Measurements from ENCODE around the gene INPP4B.

Gene INPP4B

DNA sequence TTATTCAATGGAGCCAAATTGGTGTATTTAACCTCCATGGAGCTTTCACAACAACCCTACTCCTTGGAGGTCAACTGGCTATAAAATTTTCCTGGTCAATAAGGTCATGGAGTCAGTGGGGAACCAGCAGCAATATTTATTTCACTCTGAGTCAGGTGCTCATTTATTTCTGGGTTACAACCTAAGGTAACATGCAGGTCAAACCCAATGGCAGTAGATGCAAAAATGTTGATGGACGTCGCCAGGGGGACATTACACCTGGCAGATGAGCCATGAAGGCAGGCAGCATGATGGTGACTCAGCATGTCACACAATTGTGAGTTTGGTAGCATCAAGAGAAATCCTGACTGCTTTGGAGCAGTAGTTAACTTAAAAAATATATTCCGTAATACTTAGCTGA, 695.6 kb downstream of the INPP4B start:
- Histone ChIP-seq H3K36me3 (ENCODE audit: control insufficient read depth, insufficient read depth, low read length) (peaks cover 13% of the 10 kb centered on the region), H3K27ac (ENCODE audit: insufficient read depth, low read length, poor library complexity, severe bottlenecking) (no peak overlapping the region), H3K4me1 (ENCODE audit: control insufficient read depth, insufficient read depth, low read length, poor library complexity, severe bottlenecking) (no peaks in the 10 kb centered on the region), H3K4me3 (ENCODE audit: insufficient read depth, low read depth, low read length, poor library complexity, severe bottlenecking) (no peak overlapping the region), H3K9me3 (ENCODE audit: control insufficient read depth, low read length) (no peaks in the 10 kb centered on the region), H3K27me3 (replicated peaks; ENCODE audit: control insufficient read depth, insufficient read depth, low read length, poor library complexity, severe bottlenecking) (no peaks in the 10 kb centered on the region)
- DNase-seq, result no peak

DNA sequence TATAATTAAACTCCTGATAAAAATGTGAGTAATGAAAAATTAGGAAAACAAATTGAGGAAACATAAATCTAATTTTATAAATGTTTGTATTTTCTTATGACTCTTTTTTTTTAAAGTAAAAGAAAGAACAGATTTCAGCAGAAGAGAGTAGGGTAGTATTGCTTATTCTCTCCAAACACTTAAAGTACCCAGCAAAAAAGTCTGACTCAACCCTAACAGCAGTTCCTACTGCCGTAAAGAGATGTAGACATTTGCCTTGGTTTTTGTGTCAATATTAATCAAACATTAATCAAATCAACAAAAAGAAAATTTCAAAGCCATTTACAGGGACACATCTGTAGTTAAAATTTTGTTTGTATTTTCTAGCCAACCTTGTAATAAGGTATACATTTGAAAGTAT, 701.3 kb downstream of the INPP4B start:
- no peak for DNase-seq
- Histone ChIP-seq H3K4me3 (ENCODE audit: insufficient read depth, low read depth, low read length, poor library complexity, severe bottlenecking) (no peak overlapping the region), H3K27ac (ENCODE audit: insufficient read depth, low read length, poor library complexity, severe bottlenecking) (no peak overlapping the region), H3K27me3 (replicated peaks; ENCODE audit: control insufficient read depth, insufficient read depth, low read length, poor library complexity, severe bottlenecking) (no peaks in the 10 kb centered on the region), H3K9me3 (ENCODE audit: control insufficient read depth, low read length) (no peaks in the 10 kb centered on the region), H3K36me3 (ENCODE audit: control insufficient read depth, insufficient read depth, low read length) (peaks cover 35% of the 10 kb centered on the region), H3K4me1 (ENCODE audit: control insufficient read depth, insufficient read depth, low read length, poor library complexity, severe bottlenecking) (no peaks in the 10 kb centered on the region)

DNA sequence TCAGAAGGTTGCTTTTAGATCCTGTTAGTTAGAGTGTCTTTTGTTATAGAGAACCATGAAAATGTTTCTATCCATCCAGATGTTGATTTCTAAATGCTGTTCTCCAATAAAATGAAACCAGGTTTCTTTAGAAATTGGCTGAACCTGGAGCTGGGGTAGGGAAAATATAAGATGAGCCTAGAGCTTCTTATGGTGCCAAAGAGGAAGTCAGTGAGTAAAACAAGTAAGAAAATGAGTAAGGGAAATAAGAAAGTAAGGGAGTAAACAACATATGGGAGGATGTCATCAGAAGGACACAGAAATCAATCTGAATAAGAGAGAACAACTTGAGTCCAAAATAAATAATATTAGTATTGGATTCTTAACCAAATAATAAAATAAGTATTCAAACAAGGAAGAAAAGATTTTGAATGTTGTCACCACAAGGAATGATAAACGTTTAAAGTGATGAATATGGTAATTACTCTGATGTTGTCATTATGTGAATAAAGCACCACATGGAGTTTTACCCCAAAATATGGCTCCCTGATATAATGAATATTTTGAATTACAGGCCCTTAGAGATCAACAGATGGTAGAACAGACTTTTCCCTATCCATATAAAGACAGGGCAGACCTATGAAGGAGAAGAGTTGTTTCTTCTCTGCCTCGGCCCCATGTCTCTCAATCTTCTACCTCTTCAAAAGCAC, 703.6 kb downstream of the INPP4B start:
- Histone ChIP-seq H3K4me1 (ENCODE audit: control insufficient read depth, insufficient read depth, low read length, poor library complexity, severe bottlenecking) (no peaks in the 10 kb centered on the region), H3K36me3 (ENCODE audit: control insufficient read depth, insufficient read depth, low read length) (peaks cover 31% of the 10 kb centered on the region)

DNA sequence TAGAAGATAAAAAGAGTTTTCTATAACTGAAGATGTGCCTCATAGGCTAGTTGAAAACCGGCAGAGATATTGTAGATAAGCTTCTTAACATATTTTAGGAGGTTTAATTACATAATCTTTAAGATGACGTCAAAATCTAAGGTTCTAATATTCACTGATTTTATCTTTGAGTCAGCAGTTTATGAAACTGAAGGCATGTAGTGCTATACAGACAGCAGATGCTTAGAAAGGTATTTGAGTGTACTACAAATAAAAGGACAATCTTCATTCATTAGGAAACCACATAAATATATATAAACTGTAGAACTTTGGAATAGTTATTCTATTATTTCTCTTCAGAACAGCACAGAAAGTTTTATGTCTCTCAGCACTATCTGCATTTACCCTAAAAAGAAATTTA, 704.9 kb downstream of the INPP4B start:
- no peak for DNase-seq
- Histone ChIP-seq H3K36me3 (ENCODE audit: control insufficient read depth, insufficient read depth, low read length) (peaks cover 35% of the 10 kb centered on the region), H3K27me3 (replicated peaks; ENCODE audit: control insufficient read depth, insufficient read depth, low read length, poor library complexity, severe bottlenecking) (no peaks in the 10 kb centered on the region), H3K9me3 (ENCODE audit: control insufficient read depth, low read length) (no peaks in the 10 kb centered on the region), H3K4me3 (ENCODE audit: insufficient read depth, low read depth, low read length, poor library complexity, severe bottlenecking) (no peak overlapping the region), H3K4me1 (ENCODE audit: control insufficient read depth, insufficient read depth, low read length, poor library complexity, severe bottlenecking) (no peaks in the 10 kb centered on the region), H3K27ac (ENCODE audit: insufficient read depth, low read length, poor library complexity, severe bottlenecking) (no peak overlapping the region)

More for the DNA sequence above, 703.6 kb downstream of the INPP4B start:
- Histone ChIP-seq H3K27ac (ENCODE audit: insufficient read depth, low read length, poor library complexity, severe bottlenecking) (no peak overlapping the region), H3K4me3 (ENCODE audit: insufficient read depth, low read depth, low read length, poor library complexity, severe bottlenecking) (no peak overlapping the region), H3K27me3 (replicated peaks; ENCODE audit: control insufficient read depth, insufficient read depth, low read length, poor library complexity, severe bottlenecking) (no peaks in the 10 kb centered on the region), H3K9me3 (ENCODE audit: control insufficient read depth, low read length) (no peaks in the 10 kb centered on the region)
- DNase-seq, result no peak

DNA sequence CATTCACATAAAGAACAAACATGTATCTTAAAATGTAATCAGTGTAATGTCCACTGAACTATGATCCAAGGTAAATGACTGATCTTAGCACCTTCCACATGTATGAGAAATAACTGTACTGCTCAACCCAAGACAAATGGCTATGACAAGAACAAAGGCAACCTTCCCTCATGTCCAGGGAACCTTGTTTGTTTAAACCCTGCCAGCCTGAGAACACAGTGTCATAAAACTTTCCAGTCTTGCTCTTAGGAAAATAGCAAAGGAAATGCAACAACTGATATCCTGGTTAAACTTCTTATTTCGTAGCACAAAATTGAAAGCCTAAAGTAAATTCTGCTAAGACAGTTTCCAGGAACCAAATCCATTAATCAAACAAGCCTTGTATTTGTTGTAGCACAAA, 715.4 kb downstream of the INPP4B start:
- Histone ChIP-seq H3K4me3 (ENCODE audit: insufficient read depth, low read depth, low read length, poor library complexity, severe bottlenecking) (no peak overlapping the region), H3K36me3 (ENCODE audit: control insufficient read depth, insufficient read depth, low read length) (no peaks in the 10 kb centered on the region), H3K4me1 (ENCODE audit: control insufficient read depth, insufficient read depth, low read length, poor library complexity, severe bottlenecking) (no peaks in the 10 kb centered on the region), H3K9me3 (ENCODE audit: control insufficient read depth, low read length) (no peaks in the 10 kb centered on the region), H3K27ac (ENCODE audit: insufficient read depth, low read length, poor library complexity, severe bottlenecking) (no peak overlapping the region), H3K27me3 (replicated peaks; ENCODE audit: control insufficient read depth, insufficient read depth, low read length, poor library complexity, severe bottlenecking) (no peaks in the 10 kb centered on the region)
- DNase-seq, result no peak

DNA sequence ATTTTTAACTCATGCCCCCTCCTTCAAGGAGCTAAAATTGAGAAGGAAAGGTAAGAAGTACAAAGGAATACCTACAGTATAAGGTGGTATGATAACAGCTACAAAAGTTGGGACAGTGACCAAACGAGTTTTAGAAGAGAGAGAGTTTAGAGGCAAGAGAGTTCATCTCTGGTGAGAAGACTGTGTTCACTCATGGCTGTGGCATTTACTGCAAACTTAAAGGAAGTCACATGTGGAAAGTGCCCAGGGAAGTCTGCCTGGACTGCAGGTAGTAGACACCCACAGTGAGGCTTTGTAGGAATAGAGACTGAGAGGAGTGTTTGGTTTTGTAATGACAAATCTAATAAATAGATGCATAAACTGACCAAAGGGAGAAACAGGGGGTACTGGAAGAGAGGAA, 716.2 kb downstream of the INPP4B start:
- H3K27me3 ChIP-seq (replicated peaks; ENCODE audit: control insufficient read depth, insufficient read depth, low read length, poor library complexity, severe bottlenecking), result no peaks in the 10 kb centered on the region
- H3K36me3 ChIP-seq (ENCODE audit: control insufficient read depth, insufficient read depth, low read length), result peaks cover 6% of the 10 kb centered on the region
- DNase-seq, result no peak

DNA sequence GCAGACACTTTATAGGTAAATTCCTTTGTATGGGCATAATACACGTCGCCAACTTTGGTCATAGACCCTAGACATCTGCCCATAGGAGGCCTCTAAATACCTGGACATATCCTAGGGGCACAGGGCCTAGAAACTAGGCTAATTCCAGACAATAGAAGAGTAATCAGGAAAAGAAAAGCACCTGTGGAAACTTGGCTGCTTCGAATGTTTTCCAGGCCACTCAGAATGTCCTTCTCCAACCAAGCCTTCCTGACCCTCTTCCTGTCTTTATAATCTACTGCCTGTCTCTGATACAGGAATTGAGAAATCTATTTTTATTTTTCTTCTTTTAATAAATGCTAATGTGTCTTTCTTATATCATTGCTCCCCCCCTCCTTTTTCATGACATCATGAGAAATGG, 716.6 kb downstream of the INPP4B start:
- H3K4me1 ChIP-seq (ENCODE audit: control insufficient read depth, insufficient read depth, low read length, poor library complexity, severe bottlenecking), result no peaks in the 10 kb centered on the region
- no peak for DNase-seq

More for the DNA sequence above, 716.2 kb downstream of the INPP4B start:
- no peak overlapping the region for H3K27ac ChIP-seq (ENCODE audit: insufficient read depth, low read length, poor library complexity, severe bottlenecking)
- H3K4me3 ChIP-seq (ENCODE audit: insufficient read depth, low read depth, low read length, poor library complexity, severe bottlenecking), result no peak overlapping the region
- H3K9me3 ChIP-seq (ENCODE audit: control insufficient read depth, low read length), result no peaks in the 10 kb centered on the region
- H3K4me1 ChIP-seq (ENCODE audit: control insufficient read depth, insufficient read depth, low read length, poor library complexity, severe bottlenecking), result no peaks in the 10 kb centered on the region

DNA sequence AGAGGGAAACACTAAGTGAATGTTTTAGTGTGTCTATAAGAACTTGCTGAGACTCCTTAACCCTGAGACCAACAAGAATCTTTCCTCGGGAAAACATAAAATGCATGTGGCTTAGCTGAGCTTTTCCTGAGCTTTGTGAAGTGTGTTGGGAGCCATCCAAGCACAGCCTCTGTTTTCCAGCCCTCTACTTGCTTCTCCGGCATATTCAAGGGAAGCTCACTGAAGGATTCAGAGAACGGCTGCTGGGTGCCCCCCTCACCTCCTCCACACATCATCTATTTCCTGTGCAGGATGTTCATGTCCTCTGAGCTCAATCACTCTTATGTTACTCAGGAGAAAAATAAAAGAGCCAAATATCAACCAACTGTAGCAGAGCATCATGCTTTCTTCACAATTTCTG, 717.6 kb downstream of the INPP4B start:
- Histone ChIP-seq H3K27ac (ENCODE audit: insufficient read depth, low read length, poor library complexity, severe bottlenecking) (peak overlapping the region; percentile 3), H3K9me3 (ENCODE audit: control insufficient read depth, low read length) (no peaks in the 10 kb centered on the region), H3K27me3 (replicated peaks; ENCODE audit: control insufficient read depth, insufficient read depth, low read length, poor library complexity, severe bottlenecking) (no peaks in the 10 kb centered on the region), H3K4me1 (ENCODE audit: control insufficient read depth, insufficient read depth, low read length, poor library complexity, severe bottlenecking) (no peaks in the 10 kb centered on the region), H3K4me3 (ENCODE audit: insufficient read depth, low read depth, low read length, poor library complexity, severe bottlenecking) (no peak overlapping the region), H3K36me3 (ENCODE audit: control insufficient read depth, insufficient read depth, low read length) (peaks cover 18% of the 10 kb centered on the region)
- no peak for DNase-seq

More for the DNA sequence above, 716.6 kb downstream of the INPP4B start:
- H3K36me3 ChIP-seq (ENCODE audit: control insufficient read depth, insufficient read depth, low read length), result peaks cover 8% of the 10 kb centered on the region
- no peak overlapping the region for H3K4me3 ChIP-seq (ENCODE audit: insufficient read depth, low read depth, low read length, poor library complexity, severe bottlenecking)
- no peaks in the 10 kb centered on the region for H3K27me3 ChIP-seq (replicated peaks; ENCODE audit: control insufficient read depth, insufficient read depth, low read length, poor library complexity, severe bottlenecking)
- H3K9me3 ChIP-seq (ENCODE audit: control insufficient read depth, low read length), result no peaks in the 10 kb centered on the region
- H3K27ac ChIP-seq (ENCODE audit: insufficient read depth, low read length, poor library complexity, severe bottlenecking), result no peak overlapping the region

DNA sequence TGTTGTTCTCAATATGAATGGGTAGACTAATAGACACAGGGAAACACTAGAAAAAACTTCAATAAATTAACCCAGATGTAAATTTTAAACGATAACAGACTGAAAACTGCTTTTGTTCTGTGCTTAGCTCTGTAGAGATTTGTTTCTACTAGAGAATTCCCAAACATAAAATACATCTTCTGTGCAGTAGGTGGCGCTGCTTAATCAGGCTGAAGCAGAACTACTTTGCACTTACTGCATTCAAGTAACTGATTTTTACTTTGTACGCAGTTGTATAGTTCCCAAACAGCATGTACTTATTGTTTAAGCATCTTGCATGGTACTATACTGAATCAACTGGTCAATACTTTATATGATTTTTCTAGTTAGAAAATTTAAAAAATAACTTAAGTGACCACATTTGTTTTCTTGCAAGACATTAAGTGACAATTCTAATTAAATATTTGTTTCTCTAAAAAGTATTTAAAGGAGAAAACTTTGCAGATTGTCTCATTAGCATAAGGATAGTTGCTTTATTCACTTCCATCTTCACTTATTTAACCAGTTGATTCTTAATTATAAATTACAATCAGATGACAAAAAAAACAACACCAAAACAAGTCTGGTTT, 719.1 kb downstream of the INPP4B start:
- Histone ChIP-seq H3K4me3 (ENCODE audit: insufficient read depth, low read depth, low read length, poor library complexity, severe bottlenecking) (no peak overlapping the region), H3K36me3 (ENCODE audit: control insufficient read depth, insufficient read depth, low read length) (peaks cover 31% of the 10 kb centered on the region), H3K4me1 (ENCODE audit: control insufficient read depth, insufficient read depth, low read length, poor library complexity, severe bottlenecking) (no peaks in the 10 kb centered on the region), H3K27me3 (replicated peaks; ENCODE audit: control insufficient read depth, insufficient read depth, low read length, poor library complexity, severe bottlenecking) (no peaks in the 10 kb centered on the region), H3K9me3 (ENCODE audit: control insufficient read depth, low read length) (no peaks in the 10 kb centered on the region), H3K27ac (ENCODE audit: insufficient read depth, low read length, poor library complexity, severe bottlenecking) (no peak overlapping the region)
- peak; percentile 4 to 46 (median 21) for DNase-seq

DNA sequence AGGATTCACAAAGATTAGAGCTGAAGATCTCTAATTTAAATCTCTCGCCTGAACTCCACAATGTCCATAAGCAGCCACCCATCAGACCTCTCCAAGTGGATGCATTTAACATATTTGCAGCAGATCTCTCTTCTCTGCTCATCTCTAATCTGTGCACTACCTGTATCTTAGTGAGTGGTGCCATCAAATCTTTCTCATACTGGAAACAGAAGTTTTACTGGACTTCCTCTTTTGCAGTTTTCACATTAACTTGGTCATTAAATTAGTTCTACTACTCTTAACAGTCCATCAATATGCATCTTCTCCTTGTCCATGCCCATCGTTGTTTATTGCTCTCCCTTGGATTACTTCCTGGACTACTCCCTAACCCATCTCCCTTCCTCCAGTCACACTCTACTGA, 721.2 kb downstream of the INPP4B start:
- no peaks in the 10 kb centered on the region for H3K4me1 ChIP-seq (ENCODE audit: control insufficient read depth, insufficient read depth, low read length, poor library complexity, severe bottlenecking)
- no peak overlapping the region for H3K4me3 ChIP-seq (ENCODE audit: insufficient read depth, low read depth, low read length, poor library complexity, severe bottlenecking)
- no peak overlapping the region for H3K27ac ChIP-seq (ENCODE audit: insufficient read depth, low read length, poor library complexity, severe bottlenecking)
- peaks cover 45% of the 10 kb centered on the region for H3K36me3 ChIP-seq (ENCODE audit: control insufficient read depth, insufficient read depth, low read length)
- no peaks in the 10 kb centered on the region for H3K9me3 ChIP-seq (ENCODE audit: control insufficient read depth, low read length)
- DNase-seq, result no peak
- no peaks in the 10 kb centered on the region for H3K27me3 ChIP-seq (replicated peaks; ENCODE audit: control insufficient read depth, insufficient read depth, low read length, poor library complexity, severe bottlenecking)

All from effector memory CD4-positive, alpha-beta T cell (primary cell).